ENCODE results near the gene INS. TPM values are rescaled to one million over a fixed set of nuclear protein-coding genes. Genes with fewer than 3 reads are reported as not detected.

Gene INS
- total and polyA plus RNA-seq, 2 donors (not counting 1 experiment from before 2014, with no cell fraction given): not detected

DNA sequence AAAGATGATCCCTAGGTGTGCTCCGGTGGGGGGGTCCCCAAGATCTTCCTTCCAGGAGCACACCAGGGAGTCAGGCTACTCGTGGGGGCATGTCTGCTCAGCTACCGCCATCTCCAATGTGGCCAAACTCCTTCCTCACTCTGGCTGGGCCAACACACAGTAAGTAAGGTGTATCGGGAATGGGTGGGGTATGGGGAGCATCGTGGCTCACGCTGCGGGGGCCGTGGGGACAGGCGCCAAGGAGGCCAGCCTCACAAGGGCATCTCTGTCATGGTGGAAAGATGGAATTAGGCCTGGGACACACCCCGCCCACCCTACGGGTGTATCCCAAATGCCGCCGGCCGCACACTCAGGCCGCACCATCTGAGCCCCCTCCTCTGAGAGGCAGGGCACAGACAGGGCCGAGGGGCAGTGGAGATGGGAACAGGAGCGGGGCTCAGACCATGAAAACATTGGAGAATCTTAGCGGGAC is 30.1 kb downstream of the INS start:
- peaks cover 21% of the 10 kb centered on the region for H3K27me3 Mint-ChIP-seq
- Histone ChIP-seq H3K4me1 (ENCODE audit: control insufficient read depth in 2 of 2, insufficient read depth in 2 of 2, low read length in 2 of 2) (no peaks in the 10 kb centered on the region), H3K4me2 (replicated peaks; ENCODE audit: low read depth, low read length, poor library complexity, severe bottlenecking) (no peak overlapping the region), H3K79me2 (ENCODE audit: control insufficient read depth, insufficient read depth, low read length) (no peaks in the 10 kb centered on the region), H3K4me3 (ENCODE audit: control extremely low read depth in 1 of 5, extremely low read depth in 1 of 5, insufficient read depth in 1 of 5, low read depth in 2 of 5, low read length in 4 of 5) (no peak overlapping the region), H3K9me3 (ENCODE audit: control extremely low read depth in 1 of 3, control insufficient read depth in 2 of 3, insufficient read depth in 1 of 3, low read length in 2 of 3) (no peaks in the 10 kb centered on the region), H2AFZ (ENCODE audit: insufficient read depth, low read depth, low read length, poor library complexity, severe bottlenecking) (no peak overlapping the region), H3K36me3 (replicated peaks in 1 of 2; ENCODE audit: control extremely low read depth in 1 of 2, control insufficient read depth in 1 of 2, extremely low read depth in 1 of 2, insufficient read depth in 2 of 2, low read length in 1 of 2) (no peaks in the 10 kb centered on the region), H4K20me1 (ENCODE audit: control insufficient read depth, insufficient read depth, low read length, poor library complexity, severe bottlenecking) (no peaks in the 10 kb centered on the region), H3K27me3 (replicated peaks in 1 of 4; ENCODE audit: control extremely low read depth in 1 of 4, control insufficient read depth in 3 of 4, insufficient read depth in 4 of 4, low read length in 3 of 4) (peaks cover 0 to 28% (median 2%) of the 10 kb centered on the region in 4 experiments), H3K9ac (ENCODE audit: low read length) (no peak overlapping the region), H3K27ac (ENCODE audit: low read length in 2 of 2) (no peak overlapping the region)
- ATAC-seq (ENCODE audit: low read depth) (no peak), DNase-seq (no peak)
- H3K4me1 Mint-ChIP-seq: no peaks in the 10 kb centered on the region
- no peak for TF ChIP-seq EZH2 (IDR thresholded peaks at IDR 0.05; ENCODE audit: borderline replicate concordance, insufficient read depth, low read depth, low read length, poor library complexity, severe bottlenecking)
- TF ChIP-seq, protein P1, sequence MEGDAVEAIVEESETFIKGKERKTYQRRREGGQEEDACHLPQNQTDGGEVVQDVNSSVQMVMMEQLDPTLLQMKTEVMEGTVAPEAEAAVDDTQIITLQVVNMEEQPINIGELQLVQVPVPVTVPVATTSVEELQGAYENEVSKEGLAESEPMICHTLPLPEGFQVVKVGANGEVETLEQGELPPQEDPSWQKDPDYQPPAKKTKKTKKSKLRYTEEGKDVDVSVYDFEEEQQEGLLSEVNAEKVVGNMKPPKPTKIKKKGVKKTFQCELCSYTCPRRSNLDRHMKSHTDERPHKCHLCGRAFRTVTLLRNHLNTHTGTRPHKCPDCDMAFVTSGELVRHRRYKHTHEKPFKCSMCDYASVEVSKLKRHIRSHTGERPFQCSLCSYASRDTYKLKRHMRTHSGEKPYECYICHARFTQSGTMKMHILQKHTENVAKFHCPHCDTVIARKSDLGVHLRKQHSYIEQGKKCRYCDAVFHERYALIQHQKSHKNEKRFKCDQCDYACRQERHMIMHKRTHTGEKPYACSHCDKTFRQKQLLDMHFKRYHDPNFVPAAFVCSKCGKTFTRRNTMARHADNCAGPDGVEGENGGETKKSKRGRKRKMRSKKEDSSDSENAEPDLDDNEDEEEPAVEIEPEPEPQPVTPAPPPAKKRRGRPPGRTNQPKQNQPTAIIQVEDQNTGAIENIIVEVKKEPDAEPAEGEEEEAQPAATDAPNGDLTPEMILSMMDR (IDR thresholded peaks at IDR 0.05): no peak
- no peak overlapping the region for H3K4me3 Mint-ChIP-seq
- CTCF ChIA-PET: no interaction called here
- H3K9me3 Mint-ChIP-seq (ENCODE audit: insufficient read depth): peaks cover 4% of the 10 kb centered on the region
- POLR2A ChIA-PET: no interaction called here
- intact Hi-C loops (cut with micrococcal nuclease): no loop called here
- 95% methylated on average over 10 of the region's 18 CpGs for WGBS (ENCODE audit: insufficient coverage)
- H3K27ac Mint-ChIP-seq: no peak overlapping the region

DNA sequence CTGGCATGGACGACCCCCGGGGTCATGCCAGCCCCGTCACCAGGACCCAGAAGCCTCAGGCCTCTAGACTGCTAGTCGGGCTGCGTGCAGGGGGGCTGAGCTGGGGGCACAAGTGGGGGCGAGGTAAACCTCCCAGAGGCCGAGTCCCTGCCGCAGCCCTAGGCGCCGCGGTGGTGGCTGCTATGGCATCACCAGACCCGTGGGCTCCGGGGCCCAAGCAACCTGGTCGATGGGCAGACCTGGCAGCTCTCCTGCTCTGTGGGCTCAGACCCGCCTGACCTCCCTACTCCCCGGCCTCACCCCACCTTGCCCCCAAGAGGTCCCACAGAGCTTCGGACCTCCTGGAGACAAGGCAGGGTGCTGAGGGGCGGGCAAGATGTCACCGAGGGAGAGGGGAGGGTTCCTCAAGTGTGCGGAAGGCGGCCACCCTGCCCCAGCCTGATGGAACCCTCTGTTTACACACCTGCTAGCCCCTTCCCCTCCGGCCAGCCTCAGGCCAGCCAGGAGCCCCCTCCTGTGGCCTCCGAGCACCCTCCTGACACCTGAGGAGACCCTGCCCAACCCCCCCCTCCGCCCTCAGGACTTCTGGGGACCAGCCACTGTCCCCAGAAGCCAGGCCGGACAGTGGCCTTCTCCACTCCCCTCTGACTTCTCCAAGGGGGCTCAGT is 31.2 kb downstream of the INS start:
- ChIA-PET CTCF (interaction anchor here (1.0 kb wide), 1 partner anchor 22 kb away, joined by 3 read pairs; no protein-coding TSS in a partner anchor), POLR2A (no interaction called here)
- H4K20me1 ChIP-seq (ENCODE audit: control insufficient read depth, insufficient read depth, low read length, poor library complexity, severe bottlenecking): no peaks in the 10 kb centered on the region
- H3K27ac Mint-ChIP-seq: no peak overlapping the region
- H3K27me3 ChIP-seq (replicated peaks in 1 of 4; ENCODE audit: control extremely low read depth in 1 of 4, control insufficient read depth in 3 of 4, insufficient read depth in 4 of 4, low read length in 3 of 4): peaks cover 0 to 18% (median 2%) of the 10 kb centered on the region in 4 experiments
- no peak overlapping the region for H3K4me3 ChIP-seq (ENCODE audit: control extremely low read depth in 1 of 5, extremely low read depth in 1 of 5, insufficient read depth in 1 of 5, low read depth in 2 of 5, low read length in 4 of 5)
- H3K79me2 ChIP-seq (ENCODE audit: control insufficient read depth, insufficient read depth, low read length): no peaks in the 10 kb centered on the region
- WGBS (ENCODE audit: insufficient coverage): 94% methylated on average over 19 of the region's 25 CpGs
- no peak overlapping the region for H3K27ac ChIP-seq (ENCODE audit: low read length in 2 of 2)
- no peak overlapping the region for H3K4me3 Mint-ChIP-seq
- peaks cover 4% of the 10 kb centered on the region for H3K9me3 Mint-ChIP-seq (ENCODE audit: insufficient read depth)
- peaks cover 13% of the 10 kb centered on the region for H3K27me3 Mint-ChIP-seq
- no peaks in the 10 kb centered on the region for H3K4me1 ChIP-seq (ENCODE audit: control insufficient read depth in 2 of 2, insufficient read depth in 2 of 2, low read length in 2 of 2)
- H2AFZ ChIP-seq (ENCODE audit: insufficient read depth, low read depth, low read length, poor library complexity, severe bottlenecking): no peak overlapping the region
- no peak for ATAC-seq (ENCODE audit: low read depth)
- intact Hi-C loops (cut with micrococcal nuclease): no loop called here
- no peaks in the 10 kb centered on the region for H3K4me1 Mint-ChIP-seq
- H3K9ac ChIP-seq (ENCODE audit: low read length): no peak overlapping the region
- no peaks in the 10 kb centered on the region for H3K36me3 ChIP-seq (replicated peaks in 1 of 2; ENCODE audit: control extremely low read depth in 1 of 2, control insufficient read depth in 1 of 2, extremely low read depth in 1 of 2, insufficient read depth in 2 of 2, low read length in 1 of 2)
- no peaks in the 10 kb centered on the region for H3K9me3 ChIP-seq (ENCODE audit: control extremely low read depth in 1 of 3, control insufficient read depth in 2 of 3, insufficient read depth in 1 of 3, low read length in 2 of 3)
- no peak for DNase-seq
- no peak overlapping the region for H3K4me2 ChIP-seq (replicated peaks; ENCODE audit: low read depth, low read length, poor library complexity, severe bottlenecking)
- TF ChIP-seq, protein P1 (IDR thresholded peaks at IDR 0.05): no peak
